GM21515 (cell line): Measurements from ENCODE around the gene TRIM32.
A peak's percentile ranks its signal among the peaks of the same experiment; 100 is the strongest.
"Not testable (repeated sequence)": the region's sequence is repeated elsewhere in the genome, so short reads cannot be mapped to it uniquely, and the experiment has no call there.

ENCODE experiments used
- ATAC-seq: cut with Tn5 transposase; IDR thresholded peaks from one replicate; pipeline ENCODE4 v1.9.1; 2021; ENCODE audit not compliant: unreplicated experiment

TRIM32 gene

GRCh38 chr9:116674210-116674980 is 12.7 kb upstream of the TRIM32 start:
- no peak for ATAC-seq

- ATAC-seq: no peak
Observed at GRCh38 chr9:116683535-116683934, 3.6 kb upstream of the TRIM32 start.

GRCh38 chr9:116685166-116685565 is 1.9 kb upstream of the TRIM32 start:
- no peak for ATAC-seq

GRCh38 chr9:116686135-116686534 is 970 bp upstream of the TRIM32 start:
- no peak for ATAC-seq

DNA sequence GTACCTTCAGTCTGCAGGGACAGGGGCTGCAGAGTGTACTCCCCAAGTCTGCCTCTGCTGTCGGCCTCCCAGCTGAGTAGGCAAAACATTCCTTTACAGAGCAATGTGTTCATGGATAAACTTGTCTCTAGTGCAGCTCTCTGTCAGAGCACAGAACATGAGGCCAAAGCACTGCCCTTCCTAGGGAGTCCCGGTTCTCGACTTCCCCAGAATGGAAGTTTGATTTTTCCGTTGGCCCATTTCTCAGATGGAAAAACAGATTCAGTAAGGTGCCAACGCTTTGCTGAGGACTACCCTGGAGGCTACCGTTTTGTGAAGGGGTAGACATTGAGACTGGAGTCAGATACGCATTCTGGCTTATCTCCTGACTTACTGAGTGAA is 422 bp upstream of the TRIM32 start:
- peak; percentile 45 for ATAC-seq

GRCh38 chr9:116687754-116688135 is 640 bp downstream of the TRIM32 start:
- ATAC-seq: no peak

GRCh38 chr9:116688806-116689485 is 1.8 kb downstream of the TRIM32 start:
- ATAC-seq: no peak

DNA sequence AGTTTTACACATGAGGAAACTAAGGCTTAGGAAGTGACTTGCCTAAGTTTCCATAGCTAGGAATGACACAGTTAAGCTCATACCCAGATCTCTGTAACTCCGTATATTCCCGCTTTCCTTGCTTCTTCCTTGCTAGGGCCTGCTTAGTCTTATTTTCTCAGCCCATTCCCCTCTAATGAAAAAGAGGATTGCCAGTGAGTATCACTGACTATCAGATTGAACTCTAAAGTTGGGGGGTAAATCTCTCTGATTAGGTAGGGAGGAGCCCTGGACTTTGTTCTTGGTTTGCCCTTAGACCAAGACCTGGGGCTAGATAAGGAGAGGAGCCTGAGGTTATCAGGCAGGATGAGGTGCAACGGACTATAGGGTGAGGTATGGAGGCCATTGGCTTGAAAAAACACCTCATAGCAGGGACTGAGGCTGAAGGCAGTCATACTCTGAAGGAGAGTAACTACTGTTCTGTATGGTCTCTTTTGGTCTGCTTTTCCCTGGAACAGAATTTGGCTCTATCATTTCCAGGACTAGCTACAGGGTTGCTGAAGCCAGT is 2.5 kb downstream of the TRIM32 start:
- no peak for ATAC-seq

DNA sequence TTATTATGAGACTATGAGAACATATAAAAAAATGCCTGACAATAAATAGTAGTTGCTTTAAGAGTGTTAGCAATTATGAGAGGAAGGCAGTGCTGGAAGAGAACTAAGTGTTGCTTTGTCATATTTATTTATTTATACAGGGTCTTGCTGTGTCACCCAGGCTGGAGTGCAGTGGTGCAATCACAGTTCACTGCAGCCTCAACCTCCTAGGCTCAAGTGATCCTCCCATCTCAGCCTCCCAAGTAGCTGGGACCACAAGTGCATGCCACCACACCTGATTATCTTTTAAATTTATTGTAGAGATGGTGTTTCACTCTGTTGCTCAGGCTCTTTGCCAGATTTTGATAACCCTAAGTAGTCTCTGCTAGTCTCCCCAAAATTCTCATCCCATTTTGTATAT is 3.7 kb downstream of the TRIM32 start:
- ATAC-seq: not testable (repeated sequence)

GRCh38 chr9:116691607-116692006 is 4.5 kb downstream of the TRIM32 start:
- no peak for ATAC-seq

GRCh38 chr9:116692616-116693015 is 5.5 kb downstream of the TRIM32 start:
- ATAC-seq: no peak

DNA sequence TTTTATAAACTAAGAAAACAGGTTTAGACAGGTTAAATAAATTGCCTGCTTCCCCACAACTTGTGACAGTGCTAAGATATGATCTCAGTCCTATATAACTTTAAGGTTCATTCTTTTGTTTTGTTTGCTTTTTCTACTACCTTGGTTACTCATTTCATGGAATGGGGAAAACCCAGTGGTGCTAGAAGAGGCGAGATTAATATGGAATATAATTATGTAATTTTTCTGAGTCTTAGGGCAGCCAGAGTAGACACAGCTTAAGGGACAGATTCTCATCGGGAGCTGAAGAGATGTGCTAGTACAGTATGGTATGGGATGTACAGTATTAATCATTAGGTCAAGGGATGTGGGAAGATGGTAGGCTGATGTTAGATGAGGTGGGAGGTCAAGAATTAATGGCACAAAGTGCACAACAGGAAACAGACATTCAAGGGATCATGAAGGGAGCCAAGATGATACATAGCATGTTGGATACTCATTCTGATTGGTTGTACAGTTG is 6.2 kb downstream of the TRIM32 start:
- ATAC-seq: no peak

DNA sequence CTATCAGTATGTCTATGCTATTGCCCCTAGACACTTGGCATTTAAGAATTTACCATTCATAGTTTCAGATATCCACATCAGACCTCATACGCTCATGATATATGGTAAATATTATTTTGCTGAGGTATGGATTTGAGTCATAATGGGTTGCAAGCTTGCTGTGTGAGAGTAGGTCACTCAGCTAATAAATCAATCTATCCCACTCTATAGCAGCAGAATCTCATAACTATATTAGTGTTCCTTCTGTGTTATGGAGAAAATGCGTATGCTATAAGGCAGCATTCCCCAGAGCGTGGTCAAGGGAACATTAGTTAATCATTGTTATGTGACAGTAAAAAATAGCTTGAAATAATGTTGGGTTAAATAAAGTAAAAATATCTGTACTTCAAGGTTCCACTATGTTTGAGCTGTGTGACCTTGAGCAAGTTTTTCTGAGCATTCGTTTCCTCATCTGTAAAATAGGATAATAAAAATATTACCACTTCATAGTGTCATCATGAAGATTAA is 7.7 kb downstream of the TRIM32 start:
- ATAC-seq: no peak

GRCh38 chr9:116695438-116695837 is 8.3 kb downstream of the TRIM32 start:
- ATAC-seq: no peak

- ATAC-seq: no peak
Observed at GRCh38 chr9:116697362-116697761, 10.3 kb downstream of the TRIM32 start.

- no peak for ATAC-seq
Observed at GRCh38 chr9:116697887-116698286, 10.8 kb downstream of the TRIM32 start.

GRCh38 chr9:116700279-116700678 is 13.2 kb downstream of the TRIM32 start:
- ATAC-seq: no peak

GRCh38 chr9:116700882-116701865 is 14.1 kb downstream of the TRIM32 start:
- no peak for ATAC-seq

DNA sequence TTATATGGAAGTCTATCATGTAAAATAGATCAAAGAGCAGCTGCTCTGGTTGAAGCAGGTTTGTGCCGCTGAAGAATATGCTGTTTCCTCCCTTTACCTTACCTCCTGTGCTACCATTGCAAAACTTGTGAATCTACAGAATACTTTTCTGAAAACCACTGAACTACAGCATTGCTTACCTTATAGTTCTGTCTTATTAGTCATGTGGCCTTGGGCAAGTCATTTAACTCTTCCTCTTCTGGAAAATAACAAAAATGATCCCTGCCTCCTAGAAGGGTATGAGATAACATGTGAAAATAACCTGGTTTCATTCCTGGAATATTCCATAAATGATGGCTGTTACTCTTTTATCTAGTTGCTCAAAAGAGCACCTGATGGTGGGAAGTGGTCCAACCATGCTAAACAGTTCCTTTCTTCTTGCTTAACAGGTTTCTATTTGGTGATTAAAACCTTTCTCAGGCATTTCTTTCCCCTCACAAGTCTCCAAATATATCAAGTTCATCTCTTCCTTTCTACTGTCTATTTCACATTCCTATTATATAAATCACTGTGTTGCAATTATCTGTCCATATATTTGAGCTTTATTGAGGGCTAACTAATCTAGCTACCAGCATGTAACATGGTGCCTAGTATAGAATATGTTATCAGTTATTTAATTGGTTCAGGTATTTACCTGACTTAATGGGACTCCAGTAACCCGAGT is 15.0 kb downstream of the TRIM32 start:
- ATAC-seq: no peak

GRCh38 chr9:116703634-116704033 is 16.5 kb downstream of the TRIM32 start:
- ATAC-seq: no peak
